Subcutaneous adipose tissue (tissue), 4 donors: Measurements from ENCODE around the gene BICD2. TPM values are rescaled to one million over a fixed set of nuclear protein-coding genes. Genes with fewer than 3 reads are reported as not detected.

ENCODE experiments used
- total RNA-seq, 4 donors: library from RNA; depleted of rRNA; stranded (reverse); fragments of >200 nt; gene quantifications; one replicate each; pipeline ENCODE4 v1.1.0, GENCODE V29; 2016
- TF ChIP-seq, protein P1 (sequence below): fragments of 450-650 bp; IDR thresholded peaks from one replicate; pipeline ENCODE4 v1.5.1; 2016; ENCODE audit warnings: low read depth, mild to moderate bottlenecking, control low read depth, antibody characterized with exemption, moderate library complexity

BICD2 gene
- 10 to 100 TPM; 22.3 to 42.3 (median 37.2) TPM for total RNA-seq

DNA sequence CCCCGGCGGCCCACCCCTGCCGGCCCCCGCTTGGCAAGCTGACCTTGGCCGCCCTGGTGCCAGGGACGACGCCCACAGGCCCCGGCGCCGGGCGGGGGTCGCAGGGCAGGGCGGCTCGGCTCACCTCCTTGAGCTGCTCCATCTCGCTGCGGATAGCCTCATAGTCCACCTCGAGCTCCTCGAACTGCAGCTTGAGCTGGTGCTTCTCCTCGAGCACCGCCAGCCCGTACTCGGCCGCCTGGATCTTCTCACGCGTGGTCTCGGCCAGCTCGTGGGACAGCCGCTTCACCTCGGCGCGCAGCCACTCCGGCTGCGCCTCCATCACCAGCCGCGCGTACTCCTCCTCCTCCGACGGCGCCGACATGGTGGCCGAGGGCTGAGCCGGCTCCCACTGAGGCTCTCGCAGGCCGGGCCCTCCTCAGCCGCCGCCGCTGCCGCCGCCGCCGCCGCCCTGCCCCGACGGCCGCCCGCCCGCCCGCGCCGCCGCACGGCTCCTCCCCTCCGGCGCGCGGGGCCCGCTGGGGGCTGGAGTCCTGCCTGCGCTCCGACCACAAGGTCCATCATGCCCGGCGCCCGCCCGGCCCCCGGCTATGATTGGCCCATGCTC lies at the start of gene BICD2:
Gene BICD2 (minus strand): TSS at position 453 of the 607 bp plus-strand sequence. CDS start 89 bp downstream, at position 364.
- TF ChIP-seq, protein P1, sequence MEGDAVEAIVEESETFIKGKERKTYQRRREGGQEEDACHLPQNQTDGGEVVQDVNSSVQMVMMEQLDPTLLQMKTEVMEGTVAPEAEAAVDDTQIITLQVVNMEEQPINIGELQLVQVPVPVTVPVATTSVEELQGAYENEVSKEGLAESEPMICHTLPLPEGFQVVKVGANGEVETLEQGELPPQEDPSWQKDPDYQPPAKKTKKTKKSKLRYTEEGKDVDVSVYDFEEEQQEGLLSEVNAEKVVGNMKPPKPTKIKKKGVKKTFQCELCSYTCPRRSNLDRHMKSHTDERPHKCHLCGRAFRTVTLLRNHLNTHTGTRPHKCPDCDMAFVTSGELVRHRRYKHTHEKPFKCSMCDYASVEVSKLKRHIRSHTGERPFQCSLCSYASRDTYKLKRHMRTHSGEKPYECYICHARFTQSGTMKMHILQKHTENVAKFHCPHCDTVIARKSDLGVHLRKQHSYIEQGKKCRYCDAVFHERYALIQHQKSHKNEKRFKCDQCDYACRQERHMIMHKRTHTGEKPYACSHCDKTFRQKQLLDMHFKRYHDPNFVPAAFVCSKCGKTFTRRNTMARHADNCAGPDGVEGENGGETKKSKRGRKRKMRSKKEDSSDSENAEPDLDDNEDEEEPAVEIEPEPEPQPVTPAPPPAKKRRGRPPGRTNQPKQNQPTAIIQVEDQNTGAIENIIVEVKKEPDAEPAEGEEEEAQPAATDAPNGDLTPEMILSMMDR, result no peak

DNA sequence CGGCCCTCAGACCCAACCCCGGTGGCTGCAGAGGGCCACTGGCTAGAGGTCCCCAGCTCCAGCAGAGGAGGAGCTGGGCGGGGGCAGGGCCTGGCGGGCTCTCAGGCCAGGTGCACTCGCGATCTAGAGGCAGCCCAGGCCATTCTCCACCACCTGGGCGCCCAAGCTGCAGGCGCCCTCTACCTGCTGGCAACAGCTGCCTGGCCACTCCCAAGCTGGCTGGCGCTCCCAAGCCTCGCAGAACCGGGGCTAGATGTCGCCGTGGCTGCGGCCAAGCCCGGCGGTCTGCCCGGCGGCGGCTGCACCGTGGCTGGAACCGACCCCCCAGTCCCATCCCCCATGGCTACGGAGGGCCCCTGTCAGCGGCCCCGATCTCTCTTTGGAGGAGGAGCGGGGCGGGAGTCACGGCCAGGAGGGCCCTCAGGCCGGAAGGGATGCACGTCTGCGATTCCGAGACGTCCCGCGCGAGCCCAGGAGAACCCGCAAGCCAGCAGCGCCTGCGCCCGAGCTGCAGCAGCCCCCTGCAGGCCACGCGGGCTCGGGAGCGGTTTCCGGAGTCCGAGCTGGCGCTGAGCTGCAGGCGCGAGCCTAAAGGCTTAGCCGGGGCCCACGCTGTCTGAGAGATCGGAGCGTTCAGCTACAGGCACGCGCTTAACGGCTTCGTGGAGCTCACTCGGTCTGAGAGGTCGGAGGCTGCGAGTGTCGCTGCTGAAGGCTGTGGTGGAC lies 44.3 kb upstream of the BICD2 start:
- TF ChIP-seq, protein P1, result no peak

DNA sequence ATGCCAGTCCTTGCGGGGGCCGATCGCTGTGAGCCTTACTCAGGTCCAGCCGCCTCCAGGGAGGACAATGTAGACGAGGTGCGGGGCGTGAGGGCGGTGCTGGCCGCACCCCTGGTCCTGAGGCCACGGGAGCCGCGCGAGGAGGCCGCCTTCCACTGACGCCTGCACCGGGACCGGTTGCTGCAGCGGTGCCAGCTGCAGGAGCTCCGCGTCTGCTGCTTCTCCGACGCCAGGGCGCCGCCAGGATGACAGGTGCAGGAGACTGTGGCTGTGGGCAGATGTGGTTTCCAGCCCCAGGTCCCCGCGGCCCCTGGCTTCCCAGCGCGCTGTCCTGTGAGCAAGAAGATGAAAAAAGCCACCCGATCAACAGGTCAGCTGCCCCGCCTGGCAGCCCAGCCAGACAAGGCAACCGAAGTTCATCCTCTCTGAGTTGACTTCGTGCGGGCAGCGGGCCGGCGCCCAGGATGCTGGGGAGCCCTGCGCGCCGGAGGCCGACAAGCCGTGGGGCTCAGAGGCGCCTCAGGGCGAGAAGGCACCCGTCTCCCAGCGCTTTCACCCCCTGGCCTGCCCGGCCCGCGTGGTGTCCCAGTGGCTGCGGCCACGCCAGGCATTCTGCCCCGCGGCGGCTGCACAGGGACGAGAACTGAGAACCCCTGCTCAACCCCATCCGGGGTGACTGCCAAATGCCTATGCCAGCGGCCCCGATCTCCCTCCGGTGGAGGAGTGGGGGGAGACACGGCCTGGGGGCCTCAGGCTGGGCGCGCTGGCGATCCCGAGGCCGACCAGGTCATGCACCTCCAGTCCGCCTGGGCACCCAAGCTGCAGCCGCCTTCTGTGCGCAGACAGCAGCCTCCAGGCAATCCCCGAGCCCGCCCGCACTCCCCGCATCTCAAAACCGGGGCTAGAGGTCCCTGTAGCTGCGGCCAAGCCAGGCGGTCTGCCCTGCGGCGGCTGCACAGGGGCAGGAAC lies 43.4 kb upstream of the BICD2 start:
- TF ChIP-seq, protein P1, result no peak

GRCh38 chr9:92807031-92807756 lies 42.6 kb upstream of the BICD2 start:
- TF ChIP-seq, protein P1, result no peak

GRCh38 chr9:92804727-92805126 lies 40.1 kb upstream of the BICD2 start:
- TF ChIP-seq, protein P1, result no peak

DNA sequence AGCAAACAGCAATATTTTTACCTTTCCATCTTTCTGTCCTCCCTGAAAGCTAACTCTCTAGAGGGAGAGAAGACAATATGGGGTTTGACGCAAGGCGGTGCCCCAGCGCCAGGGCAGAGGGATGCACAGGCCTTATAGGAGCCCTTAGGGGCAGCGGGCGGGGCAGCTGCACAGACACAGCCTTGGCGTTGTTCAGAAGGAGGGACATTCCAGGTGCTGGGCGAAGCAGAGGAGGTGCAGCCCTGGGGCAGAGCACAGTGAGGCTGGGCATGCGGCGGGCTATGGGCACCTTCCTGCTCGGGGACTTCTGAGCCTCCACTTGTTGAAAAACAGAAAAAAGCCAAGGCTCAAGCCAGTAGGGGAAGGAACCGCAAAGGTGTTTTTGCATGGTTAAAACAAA lies 33.7 kb upstream of the BICD2 start:
- TF ChIP-seq, protein P1, result no peak
